SK-N-SH treated with all-trans-retinoic acid at 6 μM for 48 hours (cell line): ENCODE results near the gene ST3GAL3.

Experiments used
- ATAC-seq: fragments of 200-7000 bp; cut with Tn5 transposase; 3 replicates; pipeline ENCODE4 v1.9.1; 2020; ENCODE audit warnings: mild to moderate bottlenecking, moderate library complexity
- ARNTL ChIP-seq: fragments of 450-650 bp; formaldehyde crosslinking; IDR thresholded peaks from 2 replicates; pipeline ENCODE4 v1.5.0; 2020; ENCODE audit warnings: low read depth, mild to moderate bottlenecking, moderate library complexity, borderline replicate concordance
- BACH2 ChIP-seq: fragments of 250-450 bp; sonication (Bioruptor Pico); IDR thresholded peaks from 2 replicates; pipeline ENCODE4 v1.9.0; 2021; ENCODE audit warnings: mild to moderate bottlenecking, borderline replicate concordance
- CSDC2 ChIP-seq: fragments of 250-450 bp; sonication (Bioruptor Pico); IDR thresholded peaks from 2 replicates; pipeline ENCODE4 v1.5.0; 2020; ENCODE audit warnings: mild to moderate bottlenecking, moderate library complexity
- ESRRG ChIP-seq: fragments of 250-450 bp; sonication (Bioruptor Pico); IDR thresholded peaks from 2 replicates; pipeline ENCODE4 v1.6.1; 2021; ENCODE audit warnings: mild to moderate bottlenecking
- GLIS3 ChIP-seq: fragments of 250-450 bp; sonication (Bioruptor Pico); IDR thresholded peaks from 2 replicates; pipeline ENCODE4 v1.5.0; 2020; ENCODE audit warnings: mild to moderate bottlenecking, moderate library complexity
- ISL1 ChIP-seq: fragments of 250-450 bp; sonication (Bioruptor Pico); IDR thresholded peaks from 2 replicates; pipeline ENCODE4 v2.1.2; 2022; ENCODE audit warnings: mild to moderate bottlenecking, moderate library complexity
- OSR1 ChIP-seq: fragments of 250-450 bp; sonication (Bioruptor Pico); IDR thresholded peaks from 2 replicates; pipeline ENCODE4 v1.8.0; 2022; ENCODE audit warnings: moderate library complexity, mild to moderate bottlenecking, inconsistent platforms
- PPARA ChIP-seq: fragments of 250-450 bp; sonication (Bioruptor Pico); IDR thresholded peaks from 2 replicates; pipeline ENCODE4 v1.5.0; 2020; ENCODE audit warnings: mild to moderate bottlenecking, borderline replicate concordance
- RARB ChIP-seq: fragments of 250-450 bp; sonication (Bioruptor Pico); IDR thresholded peaks from 2 replicates; pipeline ENCODE4 v1.8.0; 2021; ENCODE audit warnings: mild to moderate bottlenecking, moderate library complexity
- SNAI2 ChIP-seq: fragments of 250-450 bp; sonication (Bioruptor Pico); IDR thresholded peaks from 2 replicates; pipeline ENCODE4 v1.5.0; 2020; ENCODE audit warnings: mild to moderate bottlenecking, moderate library complexity
- TCF4 ChIP-seq: fragments of 250-450 bp; sonication (Bioruptor Pico); IDR thresholded peaks from 2 replicates; pipeline ENCODE4 v1.8.0; 2021; ENCODE audit warnings: mild to moderate bottlenecking, moderate library complexity, borderline replicate concordance
- TOX ChIP-seq: fragments of 250-450 bp; sonication (Bioruptor Pico); IDR thresholded peaks from 2 replicates; pipeline ENCODE4 v1.8.0; 2021; ENCODE audit warnings: mild to moderate bottlenecking, moderate library complexity, borderline replicate concordance
- ZC3H10 ChIP-seq: fragments of 250-450 bp; sonication (Bioruptor Pico); IDR thresholded peaks from 2 replicates; pipeline ENCODE4 v1.5.1; 2021; ENCODE audit warnings: mild to moderate bottlenecking, moderate library complexity
- ZFP3 ChIP-seq: fragments of 250-450 bp; sonication (Bioruptor Pico); IDR thresholded peaks from 2 replicates; pipeline ENCODE4 v1.5.0; 2020; ENCODE audit warnings: mild to moderate bottlenecking, moderate library complexity
- ZFP30 ChIP-seq: fragments of 450-650 bp; formaldehyde crosslinking; IDR thresholded peaks from 2 replicates; pipeline ENCODE4 v1.5.0; 2022; ENCODE audit warnings: mild to moderate bottlenecking, moderate library complexity
- ZNF565 ChIP-seq: fragments of 450-650 bp; formaldehyde crosslinking; conservative IDR thresholded peaks from 2 replicates; pipeline ENCODE4 v1.5.0; 2020; ENCODE audit warnings: low read depth, mild to moderate bottlenecking, moderate library complexity
- ZNF70 ChIP-seq: fragments of 450-650 bp; formaldehyde crosslinking; IDR thresholded peaks from 2 replicates; pipeline ENCODE4 v1.5.0; 2020; ENCODE audit warnings: mild to moderate bottlenecking, moderate library complexity
- ZNF8 ChIP-seq: fragments of 450-650 bp; formaldehyde crosslinking; IDR thresholded peaks from 2 replicates; pipeline ENCODE4 v1.5.0; 2020; ENCODE audit warnings: mild to moderate bottlenecking, moderate library complexity
- TF ChIP-seq, protein P1 (sequence below): fragments of 250-450 bp; sonication (Bioruptor Pico); IDR thresholded peaks from 2 replicates; pipeline ENCODE4 v1.8.0; 2020; ENCODE audit warnings: mild to moderate bottlenecking, moderate library complexity, borderline replicate concordance
- TF ChIP-seq, protein P2 (sequence below): fragments of 250-450 bp; sonication (Bioruptor Pico); IDR thresholded peaks from 2 replicates; pipeline ENCODE4 v1.8.0; 2021; ENCODE audit warnings: low read depth, mild to moderate bottlenecking, moderate library complexity, borderline replicate concordance
- TF ChIP-seq, protein P3 (sequence below): fragments of 250-450 bp; sonication (Bioruptor Pico); IDR thresholded peaks from 2 replicates; pipeline ENCODE4 v1.5.1; 2020; ENCODE audit warnings: low read depth, mild to moderate bottlenecking, moderate library complexity
- TF ChIP-seq, protein P4 (sequence below): fragments of 250-450 bp; sonication (Bioruptor Pico); IDR thresholded peaks from 2 replicates; pipeline ENCODE4 v1.5.0; 2020; ENCODE audit warnings: mild to moderate bottlenecking, moderate library complexity
- TF ChIP-seq, protein P5 (sequence below): fragments of 250-450 bp; sonication (Bioruptor Pico); IDR thresholded peaks from 2 replicates; pipeline ENCODE4 v1.5.1; 2021; ENCODE audit warnings: mild to moderate bottlenecking, moderate library complexity

The ST3GAL3 gene

DNA sequence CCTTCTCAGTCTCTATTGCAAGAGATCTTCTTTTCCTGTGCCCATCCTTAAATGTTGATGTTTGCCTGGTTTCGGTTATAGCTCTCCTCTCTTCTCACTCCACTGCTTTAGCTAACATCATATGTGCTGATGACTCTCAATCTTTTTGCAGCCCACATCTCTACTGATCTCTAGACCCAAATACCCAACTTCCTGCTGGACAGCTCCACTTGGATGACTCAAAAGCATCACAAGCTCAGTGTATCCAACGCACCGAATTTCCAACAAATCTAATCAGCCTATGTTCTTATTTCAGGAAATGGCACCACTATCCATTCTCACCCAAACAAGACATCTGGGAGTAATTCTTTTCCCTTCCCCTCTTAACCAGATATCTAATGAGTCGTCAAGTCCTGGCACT lies 147.1 kb downstream of the ST3GAL3 start:
- TF ChIP-seq, protein P1, sequence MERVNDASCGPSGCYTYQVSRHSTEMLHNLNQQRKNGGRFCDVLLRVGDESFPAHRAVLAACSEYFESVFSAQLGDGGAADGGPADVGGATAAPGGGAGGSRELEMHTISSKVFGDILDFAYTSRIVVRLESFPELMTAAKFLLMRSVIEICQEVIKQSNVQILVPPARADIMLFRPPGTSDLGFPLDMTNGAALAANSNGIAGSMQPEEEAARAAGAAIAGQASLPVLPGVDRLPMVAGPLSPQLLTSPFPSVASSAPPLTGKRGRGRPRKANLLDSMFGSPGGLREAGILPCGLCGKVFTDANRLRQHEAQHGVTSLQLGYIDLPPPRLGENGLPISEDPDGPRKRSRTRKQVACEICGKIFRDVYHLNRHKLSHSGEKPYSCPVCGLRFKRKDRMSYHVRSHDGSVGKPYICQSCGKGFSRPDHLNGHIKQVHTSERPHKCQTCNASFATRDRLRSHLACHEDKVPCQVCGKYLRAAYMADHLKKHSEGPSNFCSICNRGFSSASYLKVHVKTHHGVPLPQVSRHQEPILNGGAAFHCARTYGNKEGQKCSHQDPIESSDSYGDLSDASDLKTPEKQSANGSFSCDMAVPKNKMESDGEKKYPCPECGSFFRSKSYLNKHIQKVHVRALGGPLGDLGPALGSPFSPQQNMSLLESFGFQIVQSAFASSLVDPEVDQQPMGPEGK (CRISPR knock-in tag) = no peak
- TF ChIP-seq ZFP30 (no peak), GLIS3 (CRISPR knock-in tag) (no peak), TCF4 (CRISPR knock-in tag) (no peak), ARNTL (CRISPR knock-in tag) (no peak), ESRRG (CRISPR knock-in tag) (no peak), ISL1 (CRISPR knock-in tag) (no peak), SNAI2 (CRISPR knock-in tag) (no peak), ZC3H10 (CRISPR knock-in tag) (no peak), ZNF70 (CRISPR knock-in tag) (no peak), ZFP3 (no peak), BACH2 (no peak)
- TF ChIP-seq, protein P2, sequence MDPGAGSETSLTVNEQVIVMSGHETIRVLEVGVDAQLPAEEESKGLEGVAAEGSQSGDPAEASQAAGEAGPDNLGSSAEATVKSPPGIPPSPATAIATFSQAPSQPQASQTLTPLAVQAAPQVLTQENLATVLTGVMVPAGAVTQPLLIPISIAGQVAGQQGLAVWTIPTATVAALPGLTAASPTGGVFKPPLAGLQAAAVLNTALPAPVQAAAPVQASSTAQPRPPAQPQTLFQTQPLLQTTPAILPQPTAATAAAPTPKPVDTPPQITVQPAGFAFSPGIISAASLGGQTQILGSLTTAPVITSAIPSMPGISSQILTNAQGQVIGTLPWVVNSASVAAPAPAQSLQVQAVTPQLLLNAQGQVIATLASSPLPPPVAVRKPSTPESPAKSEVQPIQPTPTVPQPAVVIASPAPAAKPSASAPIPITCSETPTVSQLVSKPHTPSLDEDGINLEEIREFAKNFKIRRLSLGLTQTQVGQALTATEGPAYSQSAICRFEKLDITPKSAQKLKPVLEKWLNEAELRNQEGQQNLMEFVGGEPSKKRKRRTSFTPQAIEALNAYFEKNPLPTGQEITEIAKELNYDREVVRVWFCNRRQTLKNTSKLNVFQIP = no peak
- TF ChIP-seq, protein P3, sequence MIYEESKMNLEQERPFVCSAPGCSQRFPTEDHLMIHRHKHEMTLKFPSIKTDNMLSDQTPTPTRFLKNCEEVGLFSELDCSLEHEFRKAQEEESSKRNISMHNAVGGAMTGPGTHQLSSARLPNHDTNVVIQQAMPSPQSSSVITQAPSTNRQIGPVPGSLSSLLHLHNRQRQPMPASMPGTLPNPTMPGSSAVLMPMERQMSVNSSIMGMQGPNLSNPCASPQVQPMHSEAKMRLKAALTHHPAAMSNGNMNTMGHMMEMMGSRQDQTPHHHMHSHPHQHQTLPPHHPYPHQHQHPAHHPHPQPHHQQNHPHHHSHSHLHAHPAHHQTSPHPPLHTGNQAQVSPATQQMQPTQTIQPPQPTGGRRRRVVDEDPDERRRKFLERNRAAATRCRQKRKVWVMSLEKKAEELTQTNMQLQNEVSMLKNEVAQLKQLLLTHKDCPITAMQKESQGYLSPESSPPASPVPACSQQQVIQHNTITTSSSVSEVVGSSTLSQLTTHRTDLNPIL (CRISPR knock-in tag) = no peak
- TF ChIP-seq, all 23 proteins: peak for 0
- ATAC-seq = no peak

DNA sequence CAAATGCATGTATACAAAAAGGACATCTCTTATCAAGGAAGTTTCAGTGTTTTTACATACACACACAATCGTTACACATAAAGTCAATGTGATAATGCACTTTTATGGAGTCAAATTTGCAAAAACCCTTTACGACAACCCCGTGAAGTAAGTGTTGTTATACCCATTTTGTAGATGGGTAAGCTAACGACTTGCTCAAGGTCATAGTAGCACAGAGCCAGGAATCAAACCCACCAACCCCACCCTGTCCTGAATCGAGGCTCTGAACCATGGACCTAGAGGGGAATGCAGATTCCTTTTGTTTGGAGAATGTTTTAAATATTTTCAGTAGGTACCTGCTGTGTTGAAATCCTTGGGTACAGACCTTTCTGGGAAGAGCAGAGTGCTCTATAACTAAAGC lies 148.9 kb downstream of the ST3GAL3 start:
- no peak for ATAC-seq
- TF ChIP-seq, protein P2 = no peak
- TF ChIP-seq, protein P1 (CRISPR knock-in tag) = no peak
- TF ChIP-seq ESRRG (CRISPR knock-in tag) (no peak), RARB (CRISPR knock-in tag) (no peak), OSR1 (CRISPR knock-in tag) (no peak), TCF4 (CRISPR knock-in tag) (no peak), TOX (CRISPR knock-in tag) (no peak), ZNF8 (CRISPR knock-in tag) (no peak), ZNF70 (CRISPR knock-in tag) (no peak), ZNF565 (CRISPR knock-in tag) (no peak), GLIS3 (CRISPR knock-in tag) (no peak), PPARA (CRISPR knock-in tag) (no peak), ZFP3 (no peak), BACH2 (no peak), ISL1 (CRISPR knock-in tag) (no peak), CSDC2 (CRISPR knock-in tag) (no peak)
- TF ChIP-seq, protein P4, sequence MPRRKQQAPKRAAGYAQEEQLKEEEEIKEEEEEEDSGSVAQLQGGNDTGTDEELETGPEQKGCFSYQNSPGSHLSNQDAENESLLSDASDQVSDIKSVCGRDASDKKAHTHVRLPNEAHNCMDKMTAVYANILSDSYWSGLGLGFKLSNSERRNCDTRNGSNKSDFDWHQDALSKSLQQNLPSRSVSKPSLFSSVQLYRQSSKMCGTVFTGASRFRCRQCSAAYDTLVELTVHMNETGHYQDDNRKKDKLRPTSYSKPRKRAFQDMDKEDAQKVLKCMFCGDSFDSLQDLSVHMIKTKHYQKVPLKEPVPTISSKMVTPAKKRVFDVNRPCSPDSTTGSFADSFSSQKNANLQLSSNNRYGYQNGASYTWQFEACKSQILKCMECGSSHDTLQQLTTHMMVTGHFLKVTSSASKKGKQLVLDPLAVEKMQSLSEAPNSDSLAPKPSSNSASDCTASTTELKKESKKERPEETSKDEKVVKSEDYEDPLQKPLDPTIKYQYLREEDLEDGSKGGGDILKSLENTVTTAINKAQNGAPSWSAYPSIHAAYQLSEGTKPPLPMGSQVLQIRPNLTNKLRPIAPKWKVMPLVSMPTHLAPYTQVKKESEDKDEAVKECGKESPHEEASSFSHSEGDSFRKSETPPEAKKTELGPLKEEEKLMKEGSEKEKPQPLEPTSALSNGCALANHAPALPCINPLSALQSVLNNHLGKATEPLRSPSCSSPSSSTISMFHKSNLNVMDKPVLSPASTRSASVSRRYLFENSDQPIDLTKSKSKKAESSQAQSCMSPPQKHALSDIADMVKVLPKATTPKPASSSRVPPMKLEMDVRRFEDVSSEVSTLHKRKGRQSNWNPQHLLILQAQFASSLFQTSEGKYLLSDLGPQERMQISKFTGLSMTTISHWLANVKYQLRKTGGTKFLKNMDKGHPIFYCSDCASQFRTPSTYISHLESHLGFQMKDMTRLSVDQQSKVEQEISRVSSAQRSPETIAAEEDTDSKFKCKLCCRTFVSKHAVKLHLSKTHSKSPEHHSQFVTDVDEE (CRISPR knock-in tag) = no peak
- TF ChIP-seq, protein P3 (CRISPR knock-in tag) = no peak
- TF ChIP-seq, protein P5, sequence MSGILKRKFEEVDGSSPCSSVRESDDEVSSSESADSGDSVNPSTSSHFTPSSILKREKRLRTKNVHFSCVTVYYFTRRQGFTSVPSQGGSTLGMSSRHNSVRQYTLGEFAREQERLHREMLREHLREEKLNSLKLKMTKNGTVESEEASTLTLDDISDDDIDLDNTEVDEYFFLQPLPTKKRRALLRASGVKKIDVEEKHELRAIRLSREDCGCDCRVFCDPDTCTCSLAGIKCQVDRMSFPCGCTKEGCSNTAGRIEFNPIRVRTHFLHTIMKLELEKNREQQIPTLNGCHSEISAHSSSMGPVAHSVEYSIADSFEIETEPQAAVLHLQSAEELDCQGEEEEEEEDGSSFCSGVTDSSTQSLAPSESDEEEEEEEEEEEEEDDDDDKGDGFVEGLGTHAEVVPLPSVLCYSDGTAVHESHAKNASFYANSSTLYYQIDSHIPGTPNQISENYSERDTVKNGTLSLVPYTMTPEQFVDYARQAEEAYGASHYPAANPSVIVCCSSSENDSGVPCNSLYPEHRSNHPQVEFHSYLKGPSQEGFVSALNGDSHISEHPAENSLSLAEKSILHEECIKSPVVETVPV = no peak
